Right atrium auricular region (tissue), 2 donors: ENCODE data around the gene PHTF1. TPM values are rescaled to one million over a fixed set of nuclear protein-coding genes. Genes with fewer than 3 reads are reported as not detected.

Experiments
- DNase-seq: peaks from one replicate; pipeline ENCODE4 v3.0.0-alpha.2; 2019; ENCODE audit warnings: low spot score
- H3K27ac ChIP-seq, 2 donors: fragments of 200-600 bp; sonication (generic); 1 replicate in 1 of 2; 2 replicates in 1 of 2; pipeline ENCODE4 v1.5.1; 2016 to 2019
- H3K27me3 ChIP-seq, 2 donors: fragments of 200-600 bp; sonication (generic); one replicate each; pipeline versions ENCODE4 v1.5.1 to v1.6.0; 2017 to 2019
- H3K36me3 ChIP-seq: fragments of 200-600 bp; sonication (generic); one replicate; pipeline ENCODE4 v1.5.1; 2016
- H3K4me1 ChIP-seq, 2 donors: fragments of 200-600 bp; sonication (generic); one replicate each; pipeline versions ENCODE4 v1.5.1 to v1.6.0; 2017 to 2019
- H3K4me3 ChIP-seq, 2 donors: fragments of 200-600 bp; sonication (generic); 1 replicate in 1 of 2; 2 replicates in 1 of 2; pipeline ENCODE4 v1.5.1; 2017 to 2019; ENCODE audit warnings: mild to moderate bottlenecking in 1 of 2, moderate library complexity in 1 of 2
- H3K9me3 ChIP-seq, 2 donors: fragments of 200-600 bp; sonication (generic); one replicate each; pipeline ENCODE4 v1.5.1; 2019
- total RNA-seq, 2 donors: library from RNA; depleted of rRNA; stranded (reverse); fragments of >200 nt; gene quantifications; one replicate each; pipeline ENCODE4 v1.1.0, GENCODE V29; 2016
- TF ChIP-seq, protein P1 (sequence below), 2 donors: fragments of 200-600 bp; sonication (generic); IDR thresholded peaks; one replicate each; pipeline ENCODE4 v1.5.1; 2019; ENCODE audit warnings: antibody characterized with exemption in 2 of 2

PHTF1 gene
- total RNA-seq, 2 donors from 2014 or later = 8.6 to 12.4 TPM

DNA sequence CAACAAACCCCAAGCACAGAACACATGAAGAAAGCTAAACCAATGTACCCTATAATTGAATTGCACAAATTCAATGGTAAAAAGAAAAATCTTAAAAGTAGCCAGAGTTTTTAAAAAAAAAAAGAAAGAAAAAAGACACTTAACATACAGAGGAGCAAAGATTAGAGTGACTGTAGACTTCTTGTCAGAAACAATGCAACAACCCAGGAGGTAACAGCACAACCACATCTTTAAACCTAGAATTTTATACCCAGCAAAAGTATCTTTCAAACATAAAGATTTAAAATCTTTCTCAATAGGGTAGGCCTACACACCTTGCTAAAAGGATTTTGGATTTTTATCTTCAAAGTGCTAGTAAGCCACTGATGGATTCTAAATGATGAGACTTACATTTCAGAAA is 64.4 kb downstream of the PHTF1 start:
- peaks cover 8 to 20% of the 10 kb centered on the region in 2 donors for H3K9me3 ChIP-seq
- H3K4me1 ChIP-seq = no peaks in the 10 kb centered on the region
- H3K27ac ChIP-seq = no peak overlapping the region
- no peak overlapping the region for H3K4me3 ChIP-seq
- TF ChIP-seq, protein P1, sequence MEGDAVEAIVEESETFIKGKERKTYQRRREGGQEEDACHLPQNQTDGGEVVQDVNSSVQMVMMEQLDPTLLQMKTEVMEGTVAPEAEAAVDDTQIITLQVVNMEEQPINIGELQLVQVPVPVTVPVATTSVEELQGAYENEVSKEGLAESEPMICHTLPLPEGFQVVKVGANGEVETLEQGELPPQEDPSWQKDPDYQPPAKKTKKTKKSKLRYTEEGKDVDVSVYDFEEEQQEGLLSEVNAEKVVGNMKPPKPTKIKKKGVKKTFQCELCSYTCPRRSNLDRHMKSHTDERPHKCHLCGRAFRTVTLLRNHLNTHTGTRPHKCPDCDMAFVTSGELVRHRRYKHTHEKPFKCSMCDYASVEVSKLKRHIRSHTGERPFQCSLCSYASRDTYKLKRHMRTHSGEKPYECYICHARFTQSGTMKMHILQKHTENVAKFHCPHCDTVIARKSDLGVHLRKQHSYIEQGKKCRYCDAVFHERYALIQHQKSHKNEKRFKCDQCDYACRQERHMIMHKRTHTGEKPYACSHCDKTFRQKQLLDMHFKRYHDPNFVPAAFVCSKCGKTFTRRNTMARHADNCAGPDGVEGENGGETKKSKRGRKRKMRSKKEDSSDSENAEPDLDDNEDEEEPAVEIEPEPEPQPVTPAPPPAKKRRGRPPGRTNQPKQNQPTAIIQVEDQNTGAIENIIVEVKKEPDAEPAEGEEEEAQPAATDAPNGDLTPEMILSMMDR (IDR thresholded peaks at IDR 0.05) = no peak
- H3K36me3 ChIP-seq = peaks cover 13% of the 10 kb centered on the region
- H3K27me3 ChIP-seq = no peaks in the 10 kb centered on the region
- no peak for DNase-seq

- Histone ChIP-seq H3K36me3 (peaks cover 13% of the 10 kb centered on the region), H3K9me3 (peaks cover 8 to 20% of the 10 kb centered on the region in 2 donors), H3K27ac (no peak overlapping the region), H3K4me3 (no peak overlapping the region), H3K27me3 (no peaks in the 10 kb centered on the region), H3K4me1 (no peaks in the 10 kb centered on the region)
- TF ChIP-seq, protein P1 (IDR thresholded peaks at IDR 0.05) = no peak
- no peak for DNase-seq
Measured at GRCh38 chr1:113692824-113693431, 66.4 kb downstream of the PHTF1 start.

DNA sequence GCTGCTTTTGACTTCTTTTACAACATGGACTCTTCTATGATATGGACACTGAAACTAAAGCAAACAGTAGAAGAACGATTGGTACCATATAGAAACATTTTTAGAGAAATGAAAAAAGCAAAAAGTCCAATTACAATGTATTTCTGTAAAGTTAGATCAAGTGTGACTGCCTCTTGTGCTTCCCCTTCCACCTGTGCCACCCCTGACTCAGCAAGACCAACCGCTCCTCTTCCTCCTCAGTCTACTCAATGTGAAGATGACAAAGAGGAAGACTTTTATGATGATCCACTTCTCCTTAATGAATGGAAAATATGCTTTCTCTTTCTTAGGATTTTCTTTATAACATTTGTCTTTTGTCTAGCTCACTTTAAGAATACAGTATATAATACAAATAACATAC is 66.9 kb downstream of the PHTF1 start:
- Histone ChIP-seq H3K4me1 (no peaks in the 10 kb centered on the region), H3K36me3 (peaks cover 9% of the 10 kb centered on the region), H3K9me3 (peaks cover 8 to 20% of the 10 kb centered on the region in 2 donors), H3K27ac (no peak overlapping the region), H3K27me3 (no peaks in the 10 kb centered on the region), H3K4me3 (no peak overlapping the region)
- no peak for DNase-seq
- TF ChIP-seq, protein P1 (IDR thresholded peaks at IDR 0.05) = no peak

- TF ChIP-seq, protein P1 (IDR thresholded peaks at IDR 0.05) = no peak
- Histone ChIP-seq H3K27ac (no peak overlapping the region), H3K9me3 (peaks cover 8 to 19% of the 10 kb centered on the region in 2 donors), H3K27me3 (no peaks in the 10 kb centered on the region), H3K4me3 (no peak overlapping the region), H3K4me1 (no peaks in the 10 kb centered on the region), H3K36me3 (no peaks in the 10 kb centered on the region)
- no peak for DNase-seq
Measured at GRCh38 chr1:113691184-113691583, 68.1 kb downstream of the PHTF1 start.

GRCh38 chr1:113686891-113687618 is 72.2 kb downstream of the PHTF1 start:
- no peak overlapping the region for H3K27ac ChIP-seq
- no peaks in the 10 kb centered on the region for H3K9me3 ChIP-seq
- H3K4me3 ChIP-seq = no peak overlapping the region
- no peaks in the 10 kb centered on the region for H3K27me3 ChIP-seq
- DNase-seq = no peak
- TF ChIP-seq, protein P1 (IDR thresholded peaks at IDR 0.05) = no peak
- H3K36me3 ChIP-seq = no peaks in the 10 kb centered on the region
- peaks cover 0 to 5% of the 10 kb centered on the region in 2 donors for H3K4me1 ChIP-seq
